HCT116 (cell line): ENCODE data around the gene NBDY.

ENCODE experiments used
- CEBPB ChIP-seq: IDR thresholded peaks from 2 replicates; pipeline ENCODE4 v1.6.1; 2012; ENCODE audit warnings: low read depth
- EZH2 ChIP-seq: fragments of 200-600 bp; sonication (generic); IDR thresholded peaks from 2 replicates; pipeline ENCODE4 v1.6.1; 2017; ENCODE audit warnings: antibody characterized with exemption, mixed run types
- EZH2phosphoT487 ChIP-seq: fragments of 200-600 bp; IDR thresholded peaks from 2 replicates; pipeline ENCODE4 v1.6.1; 2018; ENCODE audit warnings: antibody characterized with exemption, borderline replicate concordance
- POLR2A ChIP-seq: IDR thresholded peaks from 2 replicates; pipeline ENCODE4 v1.7.0; 2011; ENCODE audit warnings: borderline replicate concordance; ENCODE audit not compliant: insufficient read depth, insufficient read length; ENCODE audit errors: extremely low read depth
- POLR2AphosphoS5 ChIP-seq: IDR thresholded peaks from 2 replicates; pipeline ENCODE4 v1.6.1; 2011; ENCODE audit warnings: mild to moderate bottlenecking, low read depth, low read length, moderate library complexity
- RAD21 ChIP-seq: IDR thresholded peaks from 2 replicates; pipeline ENCODE4 v1.6.1; 2012; ENCODE audit warnings: low read depth, mild to moderate bottlenecking
- TF ChIP-seq, protein P1 (sequence below), 3 experiments: fragments of 200-600 bp in 1 of 3; sonication (generic) in 1 of 3; IDR thresholded peaks in 2 of 3; conservative IDR thresholded peaks in 1 of 3; 2 replicates each; pipeline ENCODE4 v1.5.1; 2012 to 2017; ENCODE audit warnings: low read depth in 2 of 3, low read length in 2 of 3, antibody characterized with exemption in 1 of 3, borderline replicate concordance in 1 of 3, control low read depth in 1 of 3, mild to moderate bottlenecking in 1 of 3, mixed read lengths in 1 of 3, mixed run types in 1 of 3, moderate library complexity in 1 of 3; ENCODE audit not compliant: insufficient read depth in 1 of 3
- TF ChIP-seq, protein P2 (sequence below): IDR thresholded peaks from 2 replicates; pipeline ENCODE4 v1.6.1; 2011; ENCODE audit warnings: mild to moderate bottlenecking, low read length, moderate library complexity; ENCODE audit not compliant: insufficient replicate concordance; ENCODE audit errors: extremely low read depth
- TF ChIP-seq, protein P3 (sequence below): IDR thresholded peaks from 2 replicates; pipeline ENCODE4 v1.6.1; 2012; ENCODE audit warnings: low read depth

DNA sequence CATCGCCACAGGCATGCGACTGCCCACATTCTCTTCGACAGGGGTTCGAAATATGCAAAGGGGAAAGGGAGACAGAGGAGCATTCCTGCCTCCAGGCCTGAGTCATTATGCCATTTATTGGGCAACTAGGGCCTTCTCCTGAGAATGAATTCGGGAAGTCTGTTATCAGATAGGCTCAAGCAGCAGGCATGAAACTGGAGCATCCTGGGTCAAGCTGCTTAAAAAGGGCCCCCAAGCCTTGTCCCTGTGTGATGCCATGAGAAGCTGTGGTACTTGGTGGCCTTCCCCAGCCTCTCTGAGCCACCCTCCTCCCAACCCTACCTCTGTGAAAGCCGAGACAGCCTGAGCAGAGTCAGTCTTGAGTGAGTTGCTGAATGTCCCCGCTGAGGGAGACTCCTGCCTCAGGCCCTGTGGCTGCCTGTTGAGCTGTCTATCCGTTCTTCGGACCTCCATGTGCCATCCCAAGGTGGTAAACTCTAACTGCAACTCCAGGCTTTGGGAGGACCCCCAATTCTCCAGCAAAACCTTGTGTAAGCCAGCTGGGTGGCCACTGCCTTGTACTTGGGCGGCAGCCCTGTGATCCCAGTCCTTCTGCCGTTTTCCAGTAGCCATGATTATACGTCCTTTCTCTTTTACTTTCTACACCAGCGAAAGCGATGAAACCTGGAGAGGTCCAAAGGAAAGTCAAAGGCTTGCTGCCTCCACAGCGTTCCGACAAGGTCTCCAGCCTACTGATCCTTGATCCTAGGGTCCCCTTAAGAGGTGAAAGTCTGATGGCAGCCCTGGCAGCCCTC is 37.7 kb downstream of the NBDY start:
- TF ChIP-seq, protein P1, sequence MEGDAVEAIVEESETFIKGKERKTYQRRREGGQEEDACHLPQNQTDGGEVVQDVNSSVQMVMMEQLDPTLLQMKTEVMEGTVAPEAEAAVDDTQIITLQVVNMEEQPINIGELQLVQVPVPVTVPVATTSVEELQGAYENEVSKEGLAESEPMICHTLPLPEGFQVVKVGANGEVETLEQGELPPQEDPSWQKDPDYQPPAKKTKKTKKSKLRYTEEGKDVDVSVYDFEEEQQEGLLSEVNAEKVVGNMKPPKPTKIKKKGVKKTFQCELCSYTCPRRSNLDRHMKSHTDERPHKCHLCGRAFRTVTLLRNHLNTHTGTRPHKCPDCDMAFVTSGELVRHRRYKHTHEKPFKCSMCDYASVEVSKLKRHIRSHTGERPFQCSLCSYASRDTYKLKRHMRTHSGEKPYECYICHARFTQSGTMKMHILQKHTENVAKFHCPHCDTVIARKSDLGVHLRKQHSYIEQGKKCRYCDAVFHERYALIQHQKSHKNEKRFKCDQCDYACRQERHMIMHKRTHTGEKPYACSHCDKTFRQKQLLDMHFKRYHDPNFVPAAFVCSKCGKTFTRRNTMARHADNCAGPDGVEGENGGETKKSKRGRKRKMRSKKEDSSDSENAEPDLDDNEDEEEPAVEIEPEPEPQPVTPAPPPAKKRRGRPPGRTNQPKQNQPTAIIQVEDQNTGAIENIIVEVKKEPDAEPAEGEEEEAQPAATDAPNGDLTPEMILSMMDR (IDR thresholded peaks at IDR 0.05 in 2 of 3, conservative IDR thresholded peaks at IDR 0.05 in 1 of 3; ENCODE audit: borderline replicate concordance in 1 of 3, insufficient read depth in 1 of 3, low read depth in 2 of 3, low read length in 2 of 3) = no peak
- TF ChIP-seq POLR2A = no peak
- no peak for TF ChIP-seq EZH2
- TF ChIP-seq, protein P2, sequence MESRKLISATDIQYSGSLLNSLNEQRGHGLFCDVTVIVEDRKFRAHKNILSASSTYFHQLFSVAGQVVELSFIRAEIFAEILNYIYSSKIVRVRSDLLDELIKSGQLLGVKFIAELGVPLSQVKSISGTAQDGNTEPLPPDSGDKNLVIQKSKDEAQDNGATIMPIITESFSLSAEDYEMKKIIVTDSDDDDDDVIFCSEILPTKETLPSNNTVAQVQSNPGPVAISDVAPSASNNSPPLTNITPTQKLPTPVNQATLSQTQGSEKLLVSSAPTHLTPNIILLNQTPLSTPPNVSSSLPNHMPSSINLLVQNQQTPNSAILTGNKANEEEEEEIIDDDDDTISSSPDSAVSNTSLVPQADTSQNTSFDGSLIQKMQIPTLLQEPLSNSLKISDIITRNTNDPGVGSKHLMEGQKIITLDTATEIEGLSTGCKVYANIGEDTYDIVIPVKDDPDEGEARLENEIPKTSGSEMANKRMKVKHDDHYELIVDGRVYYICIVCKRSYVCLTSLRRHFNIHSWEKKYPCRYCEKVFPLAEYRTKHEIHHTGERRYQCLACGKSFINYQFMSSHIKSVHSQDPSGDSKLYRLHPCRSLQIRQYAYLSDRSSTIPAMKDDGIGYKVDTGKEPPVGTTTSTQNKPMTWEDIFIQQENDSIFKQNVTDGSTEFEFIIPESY = no peak
- TF ChIP-seq POLR2AphosphoS5 = no peak
- no peak for TF ChIP-seq RAD21
- no peak for TF ChIP-seq EZH2phosphoT487
- TF ChIP-seq, protein P3, sequence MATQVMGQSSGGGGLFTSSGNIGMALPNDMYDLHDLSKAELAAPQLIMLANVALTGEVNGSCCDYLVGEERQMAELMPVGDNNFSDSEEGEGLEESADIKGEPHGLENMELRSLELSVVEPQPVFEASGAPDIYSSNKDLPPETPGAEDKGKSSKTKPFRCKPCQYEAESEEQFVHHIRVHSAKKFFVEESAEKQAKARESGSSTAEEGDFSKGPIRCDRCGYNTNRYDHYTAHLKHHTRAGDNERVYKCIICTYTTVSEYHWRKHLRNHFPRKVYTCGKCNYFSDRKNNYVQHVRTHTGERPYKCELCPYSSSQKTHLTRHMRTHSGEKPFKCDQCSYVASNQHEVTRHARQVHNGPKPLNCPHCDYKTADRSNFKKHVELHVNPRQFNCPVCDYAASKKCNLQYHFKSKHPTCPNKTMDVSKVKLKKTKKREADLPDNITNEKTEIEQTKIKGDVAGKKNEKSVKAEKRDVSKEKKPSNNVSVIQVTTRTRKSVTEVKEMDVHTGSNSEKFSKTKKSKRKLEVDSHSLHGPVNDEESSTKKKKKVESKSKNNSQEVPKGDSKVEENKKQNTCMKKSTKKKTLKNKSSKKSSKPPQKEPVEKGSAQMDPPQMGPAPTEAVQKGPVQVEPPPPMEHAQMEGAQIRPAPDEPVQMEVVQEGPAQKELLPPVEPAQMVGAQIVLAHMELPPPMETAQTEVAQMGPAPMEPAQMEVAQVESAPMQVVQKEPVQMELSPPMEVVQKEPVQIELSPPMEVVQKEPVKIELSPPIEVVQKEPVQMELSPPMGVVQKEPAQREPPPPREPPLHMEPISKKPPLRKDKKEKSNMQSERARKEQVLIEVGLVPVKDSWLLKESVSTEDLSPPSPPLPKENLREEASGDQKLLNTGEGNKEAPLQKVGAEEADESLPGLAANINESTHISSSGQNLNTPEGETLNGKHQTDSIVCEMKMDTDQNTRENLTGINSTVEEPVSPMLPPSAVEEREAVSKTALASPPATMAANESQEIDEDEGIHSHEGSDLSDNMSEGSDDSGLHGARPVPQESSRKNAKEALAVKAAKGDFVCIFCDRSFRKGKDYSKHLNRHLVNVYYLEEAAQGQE = no peak
- TF ChIP-seq CEBPB = no peak
